T-helper 2 cell treated with Interferon-gamma antibody and Interleukin-4, amounts not matched to agents 100 ng/mL and 5 ng/mL, for 36 hours (primary cell): ENCODE data around the gene EPB41L5. TPM values are rescaled to one million over a fixed set of nuclear protein-coding genes. Genes with fewer than 3 reads are reported as not detected.
"Not testable (repeated sequence)": the region's sequence is repeated elsewhere in the genome, so short reads cannot be mapped to it uniquely, and the experiment has no call there.

Experiments used
- intact Hi-C: fragments of 100-400 bp; cut with micrococcal nuclease; formaldehyde crosslinking; loops from one replicate; pipeline ENCODE4 v1.15.1; 2023
- total RNA-seq: library from RNA; stranded (reverse); gene quantifications from 2 replicates; pipeline ENCODE4 v1.2.3, GENCODE V29; 2022

Gene EPB41L5
- total RNA-seq, 1 donor from 2014 or later, result 1.8 TPM

DNA sequence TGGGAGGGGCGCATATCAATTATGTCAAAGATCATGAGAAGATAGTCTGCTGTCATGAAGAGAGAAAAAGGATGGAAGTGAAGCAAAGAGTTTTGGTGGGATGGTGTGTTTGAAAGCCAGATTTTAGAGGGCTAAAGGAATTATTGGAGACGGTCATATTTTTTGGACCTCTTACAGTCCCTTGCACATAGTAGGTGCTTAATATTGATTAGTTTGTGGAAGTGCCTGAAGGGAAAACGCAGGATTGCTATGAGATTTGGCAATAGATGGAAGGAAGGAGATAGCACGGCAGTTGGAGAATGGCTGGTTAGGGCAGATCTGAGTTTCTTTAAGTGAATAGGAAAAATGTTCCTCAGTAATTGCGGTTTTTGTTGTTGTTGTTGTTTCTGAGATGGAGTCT lies 15.9 kb downstream of the EPB41L5 start:
- intact Hi-C loops, result no loop called here

DNA sequence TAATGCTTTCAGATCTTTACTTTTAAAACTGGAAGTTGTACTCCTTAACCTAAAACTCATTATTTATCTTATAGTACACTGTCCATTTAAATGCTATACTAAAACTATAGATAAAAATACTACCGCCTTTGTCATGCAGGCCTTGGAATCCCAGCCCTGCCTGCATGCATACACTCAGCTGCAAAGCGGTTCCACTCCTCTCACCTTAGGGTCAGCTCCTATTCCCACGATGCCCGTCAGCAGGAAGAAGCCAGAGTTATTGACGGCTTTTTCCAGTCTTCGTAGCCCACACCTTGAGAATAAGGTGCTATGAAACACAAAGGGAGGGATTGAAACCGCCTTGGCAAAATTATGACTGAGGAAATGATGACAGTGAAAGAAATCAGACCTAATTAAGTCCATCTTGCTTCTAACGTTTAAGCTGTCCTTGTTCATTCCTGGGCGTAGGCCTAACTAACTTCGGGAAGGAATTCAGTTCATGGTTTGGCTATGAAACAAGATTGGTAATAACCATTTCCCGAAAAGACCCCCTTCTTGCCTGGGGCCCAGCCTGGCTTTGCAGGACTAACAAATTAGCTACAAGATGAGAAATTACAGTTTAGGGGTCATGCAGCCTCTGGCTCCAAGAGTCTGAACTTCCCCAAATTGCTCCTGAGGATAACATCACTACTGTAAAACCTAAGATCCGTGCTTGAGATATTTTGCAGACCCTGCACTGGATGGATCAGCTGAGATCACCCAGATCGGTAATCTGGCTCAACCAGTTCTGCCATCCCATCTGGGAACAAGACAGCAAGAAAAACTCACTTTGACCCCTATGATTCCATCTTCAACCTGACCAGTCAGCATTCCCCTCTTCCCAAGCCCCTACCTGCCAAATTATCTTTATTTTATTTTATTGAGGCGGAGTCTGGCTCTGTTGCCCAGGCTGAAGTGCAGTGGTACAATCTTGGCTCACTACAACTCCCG lies 17.1 kb downstream of the EPB41L5 start:
- intact Hi-C loops, result no loop called here

- intact Hi-C loops, result no loop called here
Measured at GRCh38 chr2:120032297-120032696, 19.4 kb downstream of the EPB41L5 start.

GRCh38 chr2:120034027-120034426 lies 21.1 kb downstream of the EPB41L5 start:
- intact Hi-C loops, result no loop called here

DNA sequence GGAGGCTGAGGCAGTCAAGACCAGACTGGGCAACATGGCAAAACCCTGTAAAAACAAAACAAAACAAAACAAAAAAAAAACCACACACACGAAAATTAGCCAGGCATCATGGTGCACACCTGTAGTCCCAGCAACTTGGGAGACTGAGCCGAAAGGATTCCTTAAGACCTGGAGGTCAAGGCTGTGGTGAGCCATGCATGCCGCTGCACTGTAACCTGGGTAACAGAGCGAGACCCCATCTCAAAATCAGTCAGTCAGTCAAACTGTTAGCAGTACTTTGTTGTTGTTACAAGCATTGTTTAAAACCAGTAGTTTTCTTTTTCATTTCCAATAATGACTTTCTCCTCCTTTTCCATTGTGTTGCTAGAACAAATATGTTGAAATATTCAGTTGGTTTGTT lies 21.7 kb downstream of the EPB41L5 start:
- intact Hi-C loops, result no loop called here

DNA sequence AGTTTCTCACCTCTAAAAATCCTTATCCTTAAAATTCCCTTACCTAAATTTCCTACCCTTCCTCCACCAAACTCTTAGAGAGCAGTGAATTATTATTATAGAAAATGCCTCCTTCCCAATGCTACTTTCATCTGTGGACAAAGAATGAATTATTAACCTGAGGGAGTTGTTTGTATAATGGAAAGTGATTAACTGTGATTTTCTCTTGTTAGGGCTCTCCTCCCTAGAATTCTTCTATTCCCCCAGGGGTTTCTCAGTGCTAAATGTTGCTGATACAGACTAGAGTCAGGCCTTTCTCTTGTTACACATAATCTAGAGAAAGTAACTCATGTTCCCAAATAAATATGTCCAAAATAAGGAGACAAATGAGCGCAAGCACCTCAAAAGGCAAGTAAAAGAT lies 23.3 kb downstream of the EPB41L5 start:
- intact Hi-C loops, result no loop called here

- intact Hi-C loops, result no loop called here
Measured at GRCh38 chr2:120037995-120038541, 25.2 kb downstream of the EPB41L5 start.

- intact Hi-C loops, result no loop called here
Measured at GRCh38 chr2:120042359-120042758, 29.5 kb downstream of the EPB41L5 start.

GRCh38 chr2:120044336-120044735 lies 31.5 kb downstream of the EPB41L5 start:
- intact Hi-C loops, result no loop called here

DNA sequence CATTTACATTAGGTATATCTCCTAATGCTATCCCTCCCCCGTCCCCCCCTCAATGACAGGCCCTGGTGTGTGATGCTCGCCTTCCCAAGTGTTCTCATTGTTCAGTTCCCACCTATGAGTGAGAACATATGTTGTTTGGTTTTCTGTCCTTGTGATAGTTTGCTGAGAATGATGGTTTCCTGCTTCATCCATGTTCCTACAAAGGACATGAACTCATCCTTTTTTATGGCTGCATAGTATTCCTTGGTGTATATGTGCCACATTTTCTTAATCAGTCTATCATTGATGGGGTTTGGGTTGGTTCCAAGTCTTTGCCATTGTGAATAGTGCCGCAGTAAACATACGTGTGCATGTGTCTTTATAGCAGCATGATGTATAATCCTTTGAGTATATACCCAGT lies 32.9 kb downstream of the EPB41L5 start:
- intact Hi-C loops, result not testable (repeated sequence)

DNA sequence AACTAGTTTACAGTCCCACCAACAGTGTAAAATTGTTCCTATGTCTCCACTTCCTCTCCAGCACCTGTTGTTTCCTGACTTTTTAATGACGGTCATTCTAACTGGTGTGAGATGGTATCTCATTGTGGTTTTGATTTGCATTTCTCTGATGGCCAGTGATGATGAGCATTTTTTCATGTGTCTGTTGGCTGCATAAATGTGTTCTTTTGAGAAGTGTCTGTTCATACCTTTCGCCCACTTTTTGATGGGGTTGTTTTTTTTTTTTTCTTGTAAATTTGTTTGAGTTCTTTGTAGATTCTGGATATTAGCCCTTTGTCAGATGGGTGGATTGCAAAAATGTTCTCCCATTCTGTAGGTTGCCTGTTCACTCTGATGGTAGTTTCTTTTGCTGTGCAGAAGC lies 33.4 kb downstream of the EPB41L5 start:
- intact Hi-C loops, result not testable (repeated sequence)

GRCh38 chr2:120052597-120052996 lies 39.7 kb downstream of the EPB41L5 start:
- intact Hi-C loops, result no loop called here

DNA sequence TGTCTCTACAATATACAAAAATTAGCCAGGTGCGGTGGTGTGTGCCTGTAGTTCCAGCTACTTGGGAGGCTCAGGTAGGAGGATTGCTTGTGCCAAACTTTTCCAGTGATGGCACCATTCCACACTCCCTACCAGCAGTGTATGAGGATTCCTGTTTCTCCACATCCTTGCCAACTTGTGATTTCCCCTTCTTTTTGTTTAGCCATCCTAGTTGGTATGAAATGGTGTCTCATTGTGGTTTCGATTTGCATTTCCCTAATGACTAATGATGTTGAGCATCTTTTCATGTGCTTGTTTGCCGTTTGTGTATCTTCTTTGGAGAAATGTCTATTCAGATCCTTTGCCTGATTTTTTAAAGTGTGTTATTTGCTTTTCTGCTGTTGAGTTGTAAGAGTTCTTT lies 41.0 kb downstream of the EPB41L5 start:
- intact Hi-C loops, result no loop called here

- intact Hi-C loops, result no loop called here
Measured at GRCh38 chr2:120059483-120059882, 46.6 kb downstream of the EPB41L5 start.

- intact Hi-C loops, result no loop called here
Measured at GRCh38 chr2:120060088-120060623, 47.3 kb downstream of the EPB41L5 start.

GRCh38 chr2:120064664-120065063 lies 51.8 kb downstream of the EPB41L5 start:
- intact Hi-C loops, result no loop called here

GRCh38 chr2:120066800-120067547 lies 54.1 kb downstream of the EPB41L5 start:
- intact Hi-C loops, result no loop called here

DNA sequence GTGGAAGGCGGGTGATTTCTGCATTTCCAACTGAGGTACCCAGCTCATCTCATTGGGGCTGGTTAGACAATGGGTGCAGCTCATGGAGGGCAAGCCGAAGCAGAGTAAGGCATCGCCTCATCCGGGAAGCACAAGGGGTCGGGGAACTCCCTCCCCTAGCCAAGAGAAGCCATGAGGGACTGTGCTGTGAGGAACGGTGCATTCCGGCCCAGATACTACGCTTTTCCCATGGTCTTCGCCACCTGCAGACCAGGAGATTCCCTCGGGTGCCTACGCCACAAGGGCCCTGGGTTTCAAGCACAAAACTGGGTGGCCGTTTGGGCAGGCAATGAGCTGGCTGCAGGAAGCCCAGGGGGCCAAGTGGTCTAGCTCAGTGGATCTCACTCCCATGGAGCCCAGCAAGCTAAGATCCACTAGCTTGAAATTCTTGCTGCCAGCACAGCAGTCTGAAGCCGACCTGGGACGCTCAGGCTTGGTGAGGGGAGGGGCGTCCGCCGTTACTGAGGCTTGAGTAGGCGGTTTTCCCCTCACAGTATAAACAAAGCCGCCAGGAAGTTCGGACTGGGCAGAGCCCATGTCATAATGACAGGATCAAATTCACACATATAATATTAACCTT lies 55.3 kb downstream of the EPB41L5 start:
- intact Hi-C loops, result not testable (repeated sequence)

DNA sequence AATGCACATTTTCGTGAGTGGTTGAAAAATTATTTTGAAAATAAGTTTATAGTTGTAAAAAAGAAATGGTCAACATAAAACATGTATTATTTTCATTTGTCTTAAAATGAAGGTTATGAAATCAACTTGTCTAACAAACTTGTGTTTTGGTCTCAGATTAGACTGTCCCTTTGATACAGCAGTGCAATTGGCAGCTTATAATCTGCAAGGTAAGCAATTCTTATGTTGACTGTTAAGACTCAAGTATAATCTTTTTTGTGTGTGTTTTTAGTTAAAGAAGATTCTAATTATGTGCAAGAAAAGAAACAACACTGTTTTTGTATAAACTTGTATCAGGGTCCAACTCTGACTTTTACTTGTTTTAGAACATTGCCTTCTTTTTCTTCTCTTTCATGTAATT lies 62.7 kb downstream of the EPB41L5 start:
- intact Hi-C loops, result no loop called here

DNA sequence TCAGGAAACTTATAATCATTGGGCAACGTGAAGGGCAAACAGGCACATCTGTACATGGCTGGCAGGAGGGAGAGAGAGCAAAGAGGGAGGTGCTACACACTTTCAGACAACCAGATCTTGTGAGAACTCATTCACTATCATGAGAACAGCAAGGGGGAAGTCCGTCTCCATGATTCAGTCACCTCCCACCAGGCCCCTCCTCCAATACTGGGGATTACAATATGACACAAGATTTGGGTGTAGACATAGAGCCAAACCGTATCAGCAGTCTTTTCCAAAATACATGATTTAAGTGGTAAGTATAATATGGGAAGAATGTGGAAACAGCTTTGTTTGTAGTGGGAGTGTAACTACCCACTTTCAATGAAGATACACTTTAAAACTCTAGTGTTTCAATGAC lies 65.0 kb downstream of the EPB41L5 start:
- intact Hi-C loops, result no loop called here

DNA sequence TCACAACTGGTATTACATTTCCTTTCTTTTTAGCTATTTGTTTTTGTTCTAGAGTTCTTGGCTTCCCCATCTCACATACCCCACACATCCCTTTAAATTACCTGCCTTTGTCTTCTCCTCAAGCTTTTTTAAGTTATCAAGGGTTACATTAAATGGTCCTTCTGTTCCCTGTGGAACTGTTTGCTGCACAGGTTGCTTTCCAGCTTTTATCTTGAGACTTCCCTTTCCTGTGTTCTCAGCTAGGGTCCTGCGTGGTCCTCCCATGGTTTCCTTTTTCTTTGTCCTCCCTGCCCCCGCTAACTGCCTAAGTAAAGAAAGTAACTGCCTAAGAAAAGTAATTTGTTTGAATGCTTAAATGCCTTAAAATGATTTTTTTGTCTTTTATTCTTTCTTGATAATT lies 66.8 kb downstream of the EPB41L5 start:
- intact Hi-C loops, result no loop called here
